Gastroesophageal sphincter (tissue), 3 donors: Measurements from ENCODE around the gene PIM1.

ENCODE experiments used
- POLR2A ChIP-seq, 2 donors: fragments of 450-650 bp; IDR thresholded peaks; one replicate each; pipeline ENCODE4 v1.6.1; 2017; ENCODE audit warnings: antibody characterized with exemption in 2 of 2, mild to moderate bottlenecking in 2 of 2, moderate library complexity in 1 of 2
- POLR2AphosphoS5 ChIP-seq: sonication (generic); formaldehyde crosslinking; IDR thresholded peaks from one replicate; pipeline ENCODE4 v1.6.1; 2017; ENCODE audit warnings: antibody characterized with exemption
- TF ChIP-seq, protein P1 (sequence below), 4 experiments: fragments of 200-600 bp in 2 of 4; fragments of 450-650 bp in 2 of 4; sonication (generic) in 1 of 4; IDR thresholded peaks; one replicate each; pipeline ENCODE4 v1.5.1; 2017 to 2019; ENCODE audit warnings: antibody characterized with exemption in 4 of 4, mild to moderate bottlenecking in 2 of 4, moderate library complexity in 2 of 4

GRCh38 chr6:37127961-37128862 is 41.7 kb upstream of the PIM1 start:
- TF ChIP-seq, protein P1, sequence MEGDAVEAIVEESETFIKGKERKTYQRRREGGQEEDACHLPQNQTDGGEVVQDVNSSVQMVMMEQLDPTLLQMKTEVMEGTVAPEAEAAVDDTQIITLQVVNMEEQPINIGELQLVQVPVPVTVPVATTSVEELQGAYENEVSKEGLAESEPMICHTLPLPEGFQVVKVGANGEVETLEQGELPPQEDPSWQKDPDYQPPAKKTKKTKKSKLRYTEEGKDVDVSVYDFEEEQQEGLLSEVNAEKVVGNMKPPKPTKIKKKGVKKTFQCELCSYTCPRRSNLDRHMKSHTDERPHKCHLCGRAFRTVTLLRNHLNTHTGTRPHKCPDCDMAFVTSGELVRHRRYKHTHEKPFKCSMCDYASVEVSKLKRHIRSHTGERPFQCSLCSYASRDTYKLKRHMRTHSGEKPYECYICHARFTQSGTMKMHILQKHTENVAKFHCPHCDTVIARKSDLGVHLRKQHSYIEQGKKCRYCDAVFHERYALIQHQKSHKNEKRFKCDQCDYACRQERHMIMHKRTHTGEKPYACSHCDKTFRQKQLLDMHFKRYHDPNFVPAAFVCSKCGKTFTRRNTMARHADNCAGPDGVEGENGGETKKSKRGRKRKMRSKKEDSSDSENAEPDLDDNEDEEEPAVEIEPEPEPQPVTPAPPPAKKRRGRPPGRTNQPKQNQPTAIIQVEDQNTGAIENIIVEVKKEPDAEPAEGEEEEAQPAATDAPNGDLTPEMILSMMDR (IDR thresholded peaks at IDR 0.05) = peak in 2 of 4 experiments; percentile 9 to 46
- TF ChIP-seq POLR2A (IDR thresholded peaks at IDR 0.05) (no peak), POLR2AphosphoS5 (peak; percentile 24)
